ENCODE measurements around the gene EIF3J. TPM values are rescaled to one million over a fixed set of nuclear protein-coding genes. Genes with fewer than 3 reads are reported as not detected.

Gene EIF3J
- total and polyA plus RNA-seq, 2 of the 4 experiments (the other 2 are of a cell fraction): 51.6 to 59.9 TPM

- intact Hi-C loops (cut with micrococcal nuclease): loop anchor here (10.0 kb wide), 1 partner anchor 138 kb away; no protein-coding TSS in a partner anchor
- POLR2A ChIA-PET (ENCODE audit: unreplicated experiment): no interaction called here
- H3K4me1 ChIP-seq (ENCODE audit: control insufficient read depth, insufficient read depth, low read length): peaks cover 6% of the 10 kb centered on the region
- no peak overlapping the region for H2BK20ac ChIP-seq (ENCODE audit: low read depth, low read length)
- no peak overlapping the region for H3K4me2 ChIP-seq (ENCODE audit: low read depth, low read length)
- no peaks in the 10 kb centered on the region for H3K9me3 ChIP-seq (ENCODE audit: control insufficient read depth, insufficient read depth, low read length)
- no peak overlapping the region for H2AK9ac ChIP-seq (replicated peaks; ENCODE audit: low read depth, low read length, poor library complexity)
- no peak overlapping the region for H2BK15ac ChIP-seq (ENCODE audit: low read depth, low read length)
- DNase-seq (no peak), ATAC-seq (ENCODE audit: low read depth) (no peak)
- no peak overlapping the region for H3K18ac ChIP-seq (ENCODE audit: low read depth, low read length)
- no peak overlapping the region for H2AK5ac ChIP-seq (ENCODE audit: low read depth, low read length)
- peaks cover 7% of the 10 kb centered on the region for H3K36me3 ChIP-seq (ENCODE audit: control insufficient read depth, insufficient read depth, low read length)
- H3K27ac ChIP-seq (ENCODE audit: insufficient read depth, low read length): no peak overlapping the region
- no peak overlapping the region for H3K14ac ChIP-seq (replicated peaks; ENCODE audit: low read depth, low read length)
- no peak overlapping the region for H4K91ac ChIP-seq (ENCODE audit: insufficient read depth, low read depth, low read length)
- H2AFZ ChIP-seq (replicated peaks; ENCODE audit: low read length, poor library complexity): no peak overlapping the region
- WGBS, 2 experiments (ENCODE audit: extremely low coverage in 2 of 2, insufficient read length in 1 of 2): no CpG with 5 or more reads among the region's 3 CpGs
- H3K79me1 ChIP-seq (ENCODE audit: low read depth in 1 of 2, low read length in 2 of 2): peaks cover 22 to 37% of the 10 kb centered on the region in 2 experiments
- no peak overlapping the region for H2BK120ac ChIP-seq (ENCODE audit: low read depth, low read length)
- in situ Hi-C loops (cut with MboI; ENCODE audit: low sequenced_read_pairs): no loop called here
- no peak overlapping the region for H4K5ac ChIP-seq (ENCODE audit: low read depth, low read length)
- dilution Hi-C loops (cut with HindIII; ENCODE audit: low sequenced_read_pairs, unreplicated experiment): no loop called here
- H3K4me3 ChIP-seq (ENCODE audit: insufficient read depth, low read depth, low read length): no peak overlapping the region
- no TSS peak for BruUV-seq (replicated peaks)
- peaks cover 15% of the 10 kb centered on the region; the same call in 1 of the 2 replicates for H4K20me1 ChIP-seq (ENCODE audit: insufficient read depth, low read length)
- H3K4ac ChIP-seq (ENCODE audit: low read depth, low read length): no peak overlapping the region
- H3K56ac ChIP-seq (ENCODE audit: extremely low read depth, insufficient read depth, low read length): no peak overlapping the region
- no peak overlapping the region for H2BK5ac ChIP-seq (ENCODE audit: low read depth, low read length, poor library complexity, severe bottlenecking)
- no peak for TF ChIP-seq RFX5 (IDR thresholded peaks at IDR 0.05; ENCODE audit: low read depth, low read length)
- TF ChIP-seq POLR2A (IDR thresholded peaks at IDR 0.05; ENCODE audit: low read depth, low read length): no peak
- no peak for TF ChIP-seq MXI1 (IDR thresholded peaks at IDR 0.05; ENCODE audit: borderline replicate concordance, low read depth, low read length)
- no peak for TF ChIP-seq BHLHE40 (IDR thresholded peaks at IDR 0.05; ENCODE audit: low read depth, low read length)
- no peak for TF ChIP-seq RCOR1 (IDR thresholded peaks at IDR 0.05; ENCODE audit: insufficient replicate concordance, low read length)
- TF ChIP-seq MAFK (IDR thresholded peaks at IDR 0.05; ENCODE audit: low read depth, low read length): no peak
- no peak for TF ChIP-seq SMC3 (IDR thresholded peaks at IDR 0.05; ENCODE audit: low read depth, low read length)
- no peak for TF ChIP-seq ELK1 (IDR thresholded peaks at IDR 0.05; ENCODE audit: borderline replicate concordance, low read depth, low read length)
- no peak for TF ChIP-seq RAD21 (IDR thresholded peaks at IDR 0.05; ENCODE audit: low read length)
- TF ChIP-seq CHD1 (IDR thresholded peaks at IDR 0.05; ENCODE audit: low read depth, low read length): no peak
- TF ChIP-seq CEBPB (IDR thresholded peaks at IDR 0.05; ENCODE audit: low read depth, low read length): no peak
- CTCF ChIA-PET: interaction anchor here (1.1 kb wide), 1 partner anchor 9 kb away, joined by 5 read pairs; no protein-coding TSS in a partner anchor
- no peak overlapping the region for H3K9ac ChIP-seq (ENCODE audit: low read depth, low read length)
- H3K23ac ChIP-seq (ENCODE audit: low read depth, low read length): no peak overlapping the region
- H4K8ac ChIP-seq (ENCODE audit: low read depth in 2 of 2, low read length in 2 of 2): no peak overlapping the region
- H3K9me1 ChIP-seq (ENCODE audit: insufficient read depth, low read length): peaks cover 7% of the 10 kb centered on the region
- no peaks in the 10 kb centered on the region for H3K27me3 ChIP-seq (ENCODE audit: control insufficient read depth, insufficient read depth, low read length)
Measured at GRCh38 chr15:44492672-44493071, 44.3 kb upstream of the EIF3J start.
